ENCODE measurements around the gene RAPH1.
"Not testable (repeated sequence)": the region's sequence is repeated elsewhere in the genome, so short reads cannot be mapped to it uniquely, and the experiment has no call there.

The RAPH1 gene

GRCh38 chr2:203431391-203432185 lies 103.5 kb downstream of the RAPH1 start:
- no peak for FAIRE-seq

- FAIRE-seq: not testable (repeated sequence)
Observed at GRCh38 chr2:203429643-203430042, 105.5 kb downstream of the RAPH1 start.

DNA sequence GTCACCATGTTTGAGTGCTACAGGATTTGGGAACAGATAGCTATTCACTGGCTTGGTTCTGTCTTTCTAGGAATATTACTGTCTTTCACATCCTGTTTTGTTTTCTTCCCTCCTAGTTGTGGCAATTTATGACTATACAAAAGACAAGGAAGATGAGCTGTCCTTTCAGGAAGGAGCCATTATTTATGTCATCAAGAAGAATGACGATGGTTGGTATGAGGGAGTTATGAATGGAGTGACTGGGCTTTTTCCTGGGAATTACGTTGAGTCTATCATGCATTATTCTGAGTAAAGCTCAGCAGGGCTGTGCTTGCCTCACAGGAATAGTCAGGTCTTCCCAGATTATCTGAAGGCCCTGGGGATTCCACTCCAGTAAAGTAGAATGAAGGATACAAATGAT lies 108.0 kb downstream of the RAPH1 start:
- no peak for FAIRE-seq

- FAIRE-seq: no peak
Observed at GRCh38 chr2:203418271-203418670, 116.8 kb downstream of the RAPH1 start.

DNA sequence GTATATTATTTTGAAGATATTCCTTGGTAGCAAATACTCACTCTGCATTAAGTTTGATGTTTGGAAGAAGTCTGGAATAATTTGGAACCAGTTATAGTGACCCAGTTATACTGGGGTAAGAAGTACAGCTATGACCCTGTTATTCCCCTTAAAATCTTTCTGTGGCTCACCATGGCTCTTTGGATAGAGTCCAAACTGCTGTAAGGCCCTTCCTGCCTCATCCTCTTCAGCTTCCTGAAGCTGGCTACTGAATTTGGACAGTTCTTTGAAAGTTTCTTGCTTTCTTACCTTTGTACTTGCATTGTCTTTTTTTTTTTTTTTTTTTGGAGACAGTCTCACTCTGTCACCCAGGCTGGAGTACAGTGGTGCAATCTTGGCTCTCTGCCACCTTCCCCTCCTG lies 121.3 kb downstream of the RAPH1 start:
- FAIRE-seq: no peak

- FAIRE-seq: no peak
Observed at GRCh38 chr2:203412546-203413331, 122.4 kb downstream of the RAPH1 start.

GRCh38 chr2:203407496-203407895 lies 127.6 kb downstream of the RAPH1 start:
- FAIRE-seq: no peak

- no peak for FAIRE-seq
Observed at GRCh38 chr2:203404996-203405395, 130.1 kb downstream of the RAPH1 start.

DNA sequence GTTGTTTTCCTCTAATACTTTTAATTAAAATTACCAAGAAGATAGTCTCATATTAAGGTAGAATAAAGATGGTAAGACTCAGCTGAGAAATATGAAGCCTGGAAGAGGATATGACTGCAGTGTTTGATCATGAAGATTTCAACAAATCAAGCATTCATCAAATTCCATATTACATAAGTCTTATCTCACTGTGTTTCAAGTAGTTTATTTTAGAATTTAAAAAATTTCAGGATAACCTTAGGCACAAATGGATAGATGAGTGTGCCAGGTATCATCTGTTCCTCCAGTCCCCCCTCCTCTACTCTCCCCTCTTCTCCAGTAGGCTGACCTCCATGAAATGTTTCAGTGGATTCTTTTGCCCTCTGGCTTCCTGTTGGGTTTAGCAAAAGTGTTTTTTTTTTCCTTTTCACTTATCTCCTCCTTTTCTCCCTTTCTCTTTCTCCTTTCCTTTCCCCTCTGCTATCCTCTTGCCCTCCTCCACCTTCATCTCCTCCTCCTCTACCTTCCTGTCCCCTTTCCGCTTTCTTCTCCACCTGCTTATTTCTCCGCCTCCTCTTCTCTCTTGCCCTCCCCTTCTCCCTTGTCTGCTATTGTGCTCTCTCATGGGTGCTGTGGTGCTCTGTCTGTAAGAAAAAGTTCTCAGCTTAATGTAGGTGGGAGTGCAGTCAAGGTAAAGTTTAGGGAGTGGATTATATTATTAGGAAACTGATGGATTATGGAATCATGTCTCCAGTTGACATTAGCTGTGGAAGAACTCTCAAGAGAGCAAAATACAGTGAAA lies 134.1 kb downstream of the RAPH1 start:
- no peak for FAIRE-seq

DNA sequence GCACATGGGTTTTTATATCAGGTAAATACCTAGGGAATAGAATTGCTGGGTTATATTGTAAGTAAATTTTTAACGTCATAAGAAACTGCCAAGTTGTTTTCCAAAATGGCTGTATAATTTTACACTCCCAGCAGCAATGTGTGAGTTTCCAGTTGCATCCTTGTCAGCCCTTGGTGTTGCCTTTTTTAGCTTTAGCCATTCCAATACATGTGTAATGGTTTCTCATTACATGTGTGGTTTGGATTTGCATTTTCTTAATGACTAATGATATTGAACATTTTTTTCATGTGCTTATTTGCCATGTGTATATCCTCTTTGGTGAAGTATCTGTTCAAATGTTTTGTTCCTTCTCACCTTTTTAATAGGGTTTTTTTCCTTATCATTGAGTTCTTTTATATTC lies 136.1 kb downstream of the RAPH1 start:
- FAIRE-seq: no peak

DNA sequence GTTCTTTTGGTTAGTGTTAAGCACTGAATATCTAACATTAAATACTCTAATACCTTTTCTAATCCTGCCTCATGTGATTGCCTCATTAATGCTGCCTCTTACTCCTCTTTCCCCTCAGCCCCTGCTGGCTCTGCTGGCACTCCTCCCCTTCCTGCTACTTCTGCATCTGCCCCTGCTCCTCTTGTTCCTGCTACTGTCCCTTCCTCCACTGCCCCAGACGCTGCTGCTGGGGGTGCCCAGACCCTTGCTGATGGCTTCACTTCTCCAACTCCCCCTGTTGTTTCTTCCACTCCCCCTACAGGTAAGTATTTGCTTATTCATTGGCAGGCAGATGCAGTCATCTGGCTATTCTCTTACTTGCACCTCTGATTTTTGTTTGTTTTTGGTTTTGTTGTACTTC lies 138.4 kb downstream of the RAPH1 start:
- FAIRE-seq: no peak

- FAIRE-seq: no peak
Observed at GRCh38 chr2:203395858-203396257, 139.2 kb downstream of the RAPH1 start.

- peak; percentile 59 for FAIRE-seq
Observed at GRCh38 chr2:203394519-203395227, 140.4 kb downstream of the RAPH1 start.

DNA sequence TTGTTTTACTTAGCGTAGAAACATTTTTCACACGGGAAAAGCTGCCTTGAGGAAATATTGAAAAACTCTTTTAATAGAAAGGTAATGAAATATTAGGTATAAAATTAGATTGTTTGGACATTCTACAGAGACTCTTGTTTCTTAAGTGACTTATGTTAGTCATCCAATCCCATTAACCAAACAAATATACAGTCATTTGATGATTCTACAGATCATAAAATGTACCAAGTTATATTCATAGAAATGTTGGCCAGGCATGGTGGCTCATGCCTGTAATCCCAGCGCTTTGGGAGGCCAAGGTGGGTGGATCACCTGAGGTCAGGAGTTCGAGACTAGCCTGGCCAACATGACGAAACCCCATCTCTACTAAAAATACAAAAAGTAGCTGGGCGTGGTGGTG lies 146.9 kb downstream of the RAPH1 start:
- not testable (repeated sequence) for FAIRE-seq

GRCh38 chr2:203383038-203383437 lies 152.1 kb downstream of the RAPH1 start:
- FAIRE-seq: no peak

DNA sequence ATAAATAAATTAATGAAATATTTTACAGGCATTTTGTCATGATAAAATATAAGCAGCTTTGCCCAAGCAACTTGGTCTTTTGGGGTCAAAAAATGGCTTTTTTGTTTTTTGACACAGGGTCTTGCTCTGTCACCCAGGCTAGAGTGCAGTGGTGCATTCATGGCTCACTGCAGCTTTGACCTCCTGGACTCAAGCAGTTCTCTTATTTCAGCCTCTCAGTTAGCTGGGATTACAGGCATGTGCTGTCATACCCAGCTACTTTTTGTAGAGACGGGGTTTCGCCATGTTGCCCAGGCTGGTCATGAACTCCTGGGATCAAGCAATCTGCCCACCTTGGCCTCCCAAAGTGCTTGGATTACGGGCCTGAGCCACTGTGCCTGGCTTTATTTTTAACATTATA lies 155.9 kb downstream of the RAPH1 start:
- FAIRE-seq: no peak

DNA sequence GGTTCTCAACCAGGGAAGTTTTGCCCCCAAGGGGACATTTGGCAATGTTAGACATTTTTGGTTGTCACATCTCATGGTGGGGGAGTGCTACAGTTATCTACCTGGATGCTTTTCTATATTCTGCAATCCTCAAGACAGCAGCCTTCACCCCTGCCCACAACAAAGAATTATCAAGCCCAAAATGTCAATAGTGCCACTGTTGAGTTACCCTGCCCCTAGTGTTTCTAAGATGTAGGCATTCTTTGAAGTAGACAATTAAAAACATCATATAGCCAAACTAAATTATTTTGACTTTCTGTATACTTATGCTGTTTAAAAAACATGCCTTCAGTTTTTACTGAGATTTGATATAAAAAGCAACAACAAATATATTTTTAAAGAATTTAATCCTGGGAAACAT lies 158.9 kb downstream of the RAPH1 start:
- peak; percentile 37 for FAIRE-seq

DNA sequence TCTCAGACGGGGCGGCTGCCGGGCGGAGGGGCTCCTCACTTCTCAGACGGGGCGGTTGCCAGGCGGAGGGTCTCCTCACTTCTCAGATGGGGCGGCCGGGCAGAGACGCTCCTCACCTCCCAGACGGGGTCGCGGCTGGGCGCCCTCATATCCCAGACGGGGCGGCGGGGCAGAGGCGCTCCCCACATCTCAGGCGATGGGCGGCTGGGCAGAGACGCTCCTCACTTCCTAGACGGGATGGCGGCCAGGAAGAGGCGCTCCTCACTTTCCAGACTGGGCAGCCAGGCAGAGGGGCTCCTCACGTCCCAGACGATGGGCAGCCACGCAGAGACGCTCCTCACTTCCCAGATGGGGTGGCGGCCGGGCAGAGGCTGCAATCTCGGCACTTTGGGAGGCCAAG lies 162.4 kb downstream of the RAPH1 start:
- FAIRE-seq: not testable (repeated sequence)

DNA sequence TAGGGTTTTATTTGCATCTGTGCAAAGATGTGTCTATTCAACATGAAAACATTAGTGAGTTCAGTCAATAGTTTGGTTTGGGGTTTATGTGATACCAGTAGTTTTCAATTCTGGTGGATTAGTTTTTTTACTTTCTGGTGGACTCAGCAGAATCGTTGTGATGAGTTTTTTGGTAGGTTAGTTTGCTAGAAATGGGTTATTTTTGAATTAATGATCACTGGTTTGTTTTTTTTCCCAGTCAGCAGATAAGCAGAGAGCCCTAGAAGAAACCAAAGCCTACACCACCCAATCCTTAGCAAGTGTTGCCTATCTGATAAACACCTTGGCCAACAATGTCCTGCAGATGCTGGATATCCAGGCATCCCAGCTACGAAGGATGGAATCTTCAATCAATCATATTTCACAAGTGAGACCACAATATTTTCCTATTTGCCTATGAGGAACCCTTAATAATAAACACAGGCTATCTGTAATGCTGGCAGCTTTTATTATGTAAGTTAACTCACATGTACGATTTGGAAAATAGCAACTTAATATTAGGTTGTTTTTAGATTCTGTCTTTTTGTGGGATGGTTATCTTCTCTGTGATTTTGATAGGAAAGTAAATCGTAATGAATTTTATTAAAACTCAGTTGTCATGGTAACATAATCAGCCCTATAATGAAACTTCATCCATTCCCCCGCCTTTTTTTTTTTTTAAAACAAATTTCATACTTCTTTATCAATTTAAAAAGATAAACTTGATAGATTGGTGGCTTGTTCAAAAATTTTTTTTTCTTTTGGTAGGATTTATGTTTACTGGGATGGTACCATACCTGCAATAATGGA lies 168.2 kb downstream of the RAPH1 start:
- FAIRE-seq: no peak

DNA sequence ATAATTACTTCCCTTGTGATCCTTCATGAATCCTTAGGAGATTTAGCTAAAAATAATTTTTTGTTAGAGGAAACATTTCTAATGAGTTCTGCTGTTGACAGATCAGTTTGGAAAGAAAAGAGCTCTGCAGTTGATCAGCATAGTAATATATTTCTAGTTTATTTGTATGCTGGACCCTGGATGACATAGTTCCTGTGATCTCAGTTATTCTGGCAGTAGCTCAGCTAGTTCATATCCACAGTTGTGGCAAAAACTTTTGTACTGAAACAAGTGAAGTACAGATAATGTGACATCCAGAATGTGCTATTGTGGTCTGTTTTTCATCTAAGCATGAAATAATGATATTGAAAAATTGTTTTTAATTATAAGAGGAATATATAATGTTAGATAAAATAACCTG lies 173.2 kb downstream of the RAPH1 start:
- no peak for FAIRE-seq

- FAIRE-seq: no peak
Observed at GRCh38 chr2:203361495-203361894, 173.6 kb downstream of the RAPH1 start.

All from A204.1 (cell line).